IPS-15b (cell line): ENCODE data around the gene EZH2.

Experiments used
- H3K27me3 ChIP-seq: one replicate; pipeline ENCODE4 v1.6.1; 2013; ENCODE audit warnings: low read length; ENCODE audit not compliant: control insufficient read depth, insufficient read depth
- H3K36me3 ChIP-seq: one replicate; pipeline ENCODE4 v1.6.1; 2013; ENCODE audit warnings: low read length; ENCODE audit not compliant: control insufficient read depth, insufficient read depth
- H3K4me1 ChIP-seq: one replicate; pipeline ENCODE4 v1.6.1; 2013; ENCODE audit warnings: mild to moderate bottlenecking, low read length; ENCODE audit not compliant: control insufficient read depth, insufficient read depth
- H3K4me3 ChIP-seq: one replicate; pipeline ENCODE4 v1.5.1; 2013; ENCODE audit warnings: low read depth, low read length
- H3K9ac ChIP-seq: one replicate; pipeline ENCODE4 v1.6.1; 2013; ENCODE audit warnings: low read depth, mild to moderate bottlenecking, low read length
- H3K9me3 ChIP-seq: one replicate; pipeline ENCODE4 v1.6.1; 2013; ENCODE audit warnings: mild to moderate bottlenecking, low read length; ENCODE audit not compliant: control insufficient read depth, insufficient read depth

The EZH2 gene

GRCh38 chr7:148894591-148894990 is 10.5 kb upstream of the EZH2 start:
- Histone ChIP-seq H3K4me1 (no peaks in the 10 kb centered on the region), H3K4me3 (no peak overlapping the region), H3K9me3 (no peaks in the 10 kb centered on the region), H3K27me3 (no peaks in the 10 kb centered on the region), H3K36me3 (no peaks in the 10 kb centered on the region), H3K9ac (no peak overlapping the region)

- H3K9me3 ChIP-seq: no peaks in the 10 kb centered on the region
These were observed 9.0 kb upstream of the EZH2 start for GRCh38 chr7:148893071-148893470.

GRCh38 chr7:148888300-148888699 is 4.2 kb upstream of the EZH2 start:
- H3K9me3 ChIP-seq: no peaks in the 10 kb centered on the region

More at GRCh38 chr7:148893071-148893470, 9.0 kb upstream of the EZH2 start:
- H3K27me3 ChIP-seq: no peaks in the 10 kb centered on the region
- no peak overlapping the region for H3K4me3 ChIP-seq
- H3K36me3 ChIP-seq: no peaks in the 10 kb centered on the region
- no peaks in the 10 kb centered on the region for H3K4me1 ChIP-seq
- H3K9ac ChIP-seq: no peak overlapping the region

GRCh38 chr7:148886844-148887243 is 2.8 kb upstream of the EZH2 start:
- H3K4me3 ChIP-seq: no peak overlapping the region
- H3K36me3 ChIP-seq: no peaks in the 10 kb centered on the region
- H3K9me3 ChIP-seq: no peaks in the 10 kb centered on the region
- H3K9ac ChIP-seq: no peak overlapping the region
- H3K4me1 ChIP-seq: no peaks in the 10 kb centered on the region
- H3K27me3 ChIP-seq: no peaks in the 10 kb centered on the region

More at GRCh38 chr7:148888300-148888699, 4.2 kb upstream of the EZH2 start:
- Histone ChIP-seq H3K9ac (no peak overlapping the region), H3K4me3 (no peak overlapping the region), H3K4me1 (no peaks in the 10 kb centered on the region), H3K36me3 (no peaks in the 10 kb centered on the region), H3K27me3 (no peaks in the 10 kb centered on the region)

GRCh38 chr7:148884299-148885022 is 370 bp upstream of the EZH2 start:
- Histone ChIP-seq H3K9me3 (no peaks in the 10 kb centered on the region), H3K27me3 (no peaks in the 10 kb centered on the region), H3K36me3 (no peaks in the 10 kb centered on the region), H3K9ac (peak overlapping the region; percentile 62), H3K4me1 (no peaks in the 10 kb centered on the region), H3K4me3 (peak overlapping the region; percentile 58)

GRCh38 chr7:148883266-148884048 is 634 bp downstream of the EZH2 start:
- H3K27me3 ChIP-seq: no peaks in the 10 kb centered on the region
- H3K4me1 ChIP-seq: no peaks in the 10 kb centered on the region
- no peaks in the 10 kb centered on the region for H3K9me3 ChIP-seq
- H3K4me3 ChIP-seq: peak overlapping the region; percentile 66
- no peaks in the 10 kb centered on the region for H3K36me3 ChIP-seq
- peak overlapping the region; percentile 39 for H3K9ac ChIP-seq

- H3K36me3 ChIP-seq: no peaks in the 10 kb centered on the region
- H3K9me3 ChIP-seq: no peaks in the 10 kb centered on the region
- H3K4me1 ChIP-seq: no peaks in the 10 kb centered on the region
- peak overlapping the region; percentile 39 for H3K9ac ChIP-seq
- no peaks in the 10 kb centered on the region for H3K27me3 ChIP-seq
- H3K4me3 ChIP-seq: peak overlapping the region; percentile 66
These were observed 1.2 kb downstream of the EZH2 start for GRCh38 chr7:148882841-148883265.

- Histone ChIP-seq H3K4me3 (no peak overlapping the region), H3K4me1 (no peaks in the 10 kb centered on the region), H3K9ac (no peak overlapping the region), H3K9me3 (no peaks in the 10 kb centered on the region), H3K27me3 (no peaks in the 10 kb centered on the region), H3K36me3 (no peaks in the 10 kb centered on the region)
These were observed 1.9 kb downstream of the EZH2 start for GRCh38 chr7:148882192-148882591.

- Histone ChIP-seq H3K4me1 (no peaks in the 10 kb centered on the region), H3K4me3 (no peak overlapping the region), H3K9ac (no peak overlapping the region), H3K36me3 (no peaks in the 10 kb centered on the region), H3K27me3 (no peaks in the 10 kb centered on the region), H3K9me3 (no peaks in the 10 kb centered on the region)
These were observed 5.8 kb downstream of the EZH2 start for GRCh38 chr7:148878317-148878716.

- no peaks in the 10 kb centered on the region for H3K9me3 ChIP-seq
- no peaks in the 10 kb centered on the region for H3K36me3 ChIP-seq
- H3K4me1 ChIP-seq: no peaks in the 10 kb centered on the region
- no peaks in the 10 kb centered on the region for H3K27me3 ChIP-seq
- no peak overlapping the region for H3K4me3 ChIP-seq
- no peak overlapping the region for H3K9ac ChIP-seq
These were observed 6.6 kb downstream of the EZH2 start for GRCh38 chr7:148877517-148877916.

- H3K4me1 ChIP-seq: no peaks in the 10 kb centered on the region
- no peaks in the 10 kb centered on the region for H3K27me3 ChIP-seq
- H3K4me3 ChIP-seq: no peak overlapping the region
- no peaks in the 10 kb centered on the region for H3K36me3 ChIP-seq
- no peaks in the 10 kb centered on the region for H3K9me3 ChIP-seq
- H3K9ac ChIP-seq: no peak overlapping the region
These were observed 11.9 kb downstream of the EZH2 start for GRCh38 chr7:148872188-148872587.

- Histone ChIP-seq H3K27me3 (no peaks in the 10 kb centered on the region), H3K36me3 (no peaks in the 10 kb centered on the region), H3K9ac (no peak overlapping the region), H3K4me3 (no peak overlapping the region), H3K9me3 (no peaks in the 10 kb centered on the region), H3K4me1 (no peaks in the 10 kb centered on the region)
These were observed 12.5 kb downstream of the EZH2 start for GRCh38 chr7:148871551-148871950.
